OCI-LY7 (cell line): ENCODE data around the gene BPIFA3. TPM values are rescaled to one million over a fixed set of nuclear protein-coding genes. Genes with fewer than 3 reads are reported as not detected.

Experiments
- BruUV-seq: library from RNA; stranded (reverse); fragments of 400-500 nt; replicated peaks from 2 replicates; lab custom pipeline; 2021; lab: Mats Ljungman, UMichigan
- CTCF ChIA-PET: fragments of 300-600 bp; sonication (Branson Sonifier 250); formaldehyde crosslinking; loops from one replicate; lab custom pipeline; 2022; ENCODE audit warnings: antibody characterized with exemption; ENCODE audit not compliant: unreplicated experiment; lab: Charles Lee
- POLR2A ChIA-PET: fragments of 300-600 bp; sonication (Branson Sonifier 250); formaldehyde crosslinking; loops from one replicate; lab custom pipeline; 2022; ENCODE audit warnings: antibody characterized with exemption; lab: Charles Lee
- DNase-seq: peaks from one replicate; pipeline ENCODE4 v3.0.0-alpha.2; 2015; ENCODE audit warnings: low spot score
- H2AFZ ChIP-seq: fragments of 200-600 bp; sonication (generic), shearing (Covaris generic); 2 replicates; pipeline ENCODE4 v1.6.1; 2014; ENCODE audit warnings: mild to moderate bottlenecking, antibody characterized with exemption, low read length, moderate library complexity
- H3K27ac ChIP-seq: fragments of 200-600 bp; sonication (generic); 2 replicates; pipeline ENCODE4 v1.5.1; 2014; ENCODE audit warnings: mixed run types, low read depth, mild to moderate bottlenecking, moderate library complexity, low read length, inconsistent platforms; ENCODE audit not compliant: poor library complexity, severe bottlenecking
- H3K36me3 ChIP-seq: fragments of 200-600 bp; sonication (generic); 2 replicates; pipeline ENCODE4 v1.6.1; 2014; ENCODE audit warnings: mild to moderate bottlenecking, antibody characterized with exemption, low read length, moderate library complexity, mixed read lengths; ENCODE audit not compliant: insufficient read depth
- H3K4me1 ChIP-seq: fragments of 200-600 bp; sonication (generic); 2 replicates; pipeline ENCODE4 v1.5.1; 2014; ENCODE audit warnings: mild to moderate bottlenecking, low read length; ENCODE audit not compliant: insufficient read depth, poor library complexity, severe bottlenecking
- H3K4me2 ChIP-seq: fragments of 200-600 bp; sonication (generic); 2 replicates; pipeline ENCODE4 v1.6.1; 2014; ENCODE audit warnings: mild to moderate bottlenecking, low read length
- H3K4me3 ChIP-seq: fragments of 200-600 bp; sonication (generic); 2 replicates; pipeline ENCODE4 v1.5.1; 2014; ENCODE audit warnings: mild to moderate bottlenecking, low read depth, low read length; ENCODE audit not compliant: poor library complexity, severe bottlenecking
- H3K79me2 ChIP-seq: fragments of 200-600 bp; sonication (generic); 2 replicates; pipeline ENCODE4 v1.6.1; 2016; ENCODE audit warnings: low read depth, mild to moderate bottlenecking, low read length, moderate library complexity, mixed read lengths; ENCODE audit not compliant: insufficient read depth
- H3K9me2 ChIP-seq: fragments of 200-600 bp; sonication (generic); 2 replicates; pipeline ENCODE4 v1.6.1; 2016; ENCODE audit warnings: mild to moderate bottlenecking, low read length, mixed read lengths; ENCODE audit not compliant: insufficient read depth
- H3K9me3 ChIP-seq: fragments of 200-600 bp; sonication (generic); 2 replicates; pipeline ENCODE4 v1.6.1; 2014; ENCODE audit warnings: mild to moderate bottlenecking, mixed run types, low read length, mixed read lengths
- H4K20me1 ChIP-seq: fragments of 200-600 bp; sonication (generic); 2 replicates; pipeline ENCODE4 v1.6.1; 2014; ENCODE audit warnings: mild to moderate bottlenecking, antibody characterized with exemption, low read length, moderate library complexity, mixed read lengths; ENCODE audit not compliant: insufficient read depth
- CTCF ChIP-seq: fragments of 200-600 bp; sonication (generic); conservative IDR thresholded peaks from 2 replicates; pipeline ENCODE4 v1.5.1; 2014; ENCODE audit warnings: mild to moderate bottlenecking, antibody characterized with exemption, low read length, moderate library complexity, mixed read lengths
- EZH2phosphoT487 ChIP-seq: fragments of 200-600 bp; sonication (generic); IDR thresholded peaks from 2 replicates; pipeline ENCODE4 v1.6.1; 2018; ENCODE audit warnings: low read depth, borderline replicate concordance, mild to moderate bottlenecking, mixed run types, antibody characterized with exemption, low read length, moderate library complexity, mixed read lengths
- intact Hi-C: fragments of 100-400 bp; cut with micrococcal nuclease; formaldehyde crosslinking; loops from one replicate; pipeline ENCODE4 v1.10.0; 2022; ENCODE audit not compliant: unreplicated experiment
- total RNA-seq, 2 experiments: library from RNA; depleted of rRNA in 1 of 2; stranded (reverse); fragments of >200 nt in 1 of 2; shearing (Covaris generic) in 1 of 2; gene quantifications; 2 replicates each; pipeline ENCODE4 v1.2.3, GENCODE V29; 2014 to 2022

BPIFA3 gene
- total RNA-seq, 2 experiments from 2014 or later: not detected

GRCh38 chr20:33177866-33178265, 39.3 kb upstream of the BPIFA3 start:
- H2AFZ ChIP-seq: no peak overlapping the region
- intact Hi-C loops: no loop called here
- H3K9me3 ChIP-seq: no peaks in the 10 kb centered on the region
- no peaks in the 10 kb centered on the region for H3K9me2 ChIP-seq
- H3K36me3 ChIP-seq: no peaks in the 10 kb centered on the region
- no peak for DNase-seq
- H3K4me3 ChIP-seq: no peak overlapping the region
- H3K79me2 ChIP-seq: no peaks in the 10 kb centered on the region
- no peak overlapping the region for H3K27ac ChIP-seq
- TF ChIP-seq EZH2phosphoT487: no peak
- no peak for TF ChIP-seq CTCF
- H4K20me1 ChIP-seq: no peaks in the 10 kb centered on the region
- no peaks in the 10 kb centered on the region for H3K4me1 ChIP-seq
- CTCF ChIA-PET: no interaction called here
- no peak overlapping the region for H3K4me2 ChIP-seq
- POLR2A ChIA-PET: interaction anchor here (0.6 kb wide), 1 partner anchor 59 kb away, joined by 3 read pairs; no protein-coding TSS in a partner anchor
- no TSS peak for BruUV-seq

DNA sequence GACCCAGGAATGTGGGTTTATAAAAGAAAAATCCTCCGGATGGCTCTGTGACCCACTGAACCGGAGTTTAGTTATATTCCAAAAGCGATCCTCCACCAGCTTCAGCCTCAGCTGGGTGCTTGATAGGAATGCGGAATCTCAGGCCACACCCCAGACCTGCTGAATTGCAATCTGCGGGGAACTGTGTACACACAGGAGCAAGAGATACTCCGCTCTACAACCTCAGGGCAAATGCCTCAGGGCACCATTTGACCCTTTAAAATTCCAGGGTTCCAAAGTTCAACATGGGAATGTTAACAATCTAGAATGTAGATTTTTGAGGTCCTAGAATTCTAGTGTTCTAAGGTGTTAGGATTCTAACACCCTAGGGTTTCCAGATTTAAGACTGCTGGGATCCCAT, 38.4 kb upstream of the BPIFA3 start:
- no peak overlapping the region for H3K4me2 ChIP-seq
- intact Hi-C loops: no loop called here
- no TSS peak for BruUV-seq
- CTCF ChIA-PET: no interaction called here
- H3K9me2 ChIP-seq: no peaks in the 10 kb centered on the region
- no peaks in the 10 kb centered on the region for H3K79me2 ChIP-seq
- no peak for DNase-seq
- no peak overlapping the region for H2AFZ ChIP-seq
- no peak overlapping the region for H3K4me3 ChIP-seq
- no peaks in the 10 kb centered on the region for H4K20me1 ChIP-seq
- no peaks in the 10 kb centered on the region for H3K36me3 ChIP-seq
- H3K4me1 ChIP-seq: no peaks in the 10 kb centered on the region
- no peak overlapping the region for H3K27ac ChIP-seq
- POLR2A ChIA-PET: interaction anchor here (0.6 kb wide), 1 partner anchor 58 kb away, joined by 3 read pairs; no protein-coding TSS in a partner anchor
- no peaks in the 10 kb centered on the region for H3K9me3 ChIP-seq
- no peak for TF ChIP-seq CTCF
- TF ChIP-seq EZH2phosphoT487: no peak

DNA sequence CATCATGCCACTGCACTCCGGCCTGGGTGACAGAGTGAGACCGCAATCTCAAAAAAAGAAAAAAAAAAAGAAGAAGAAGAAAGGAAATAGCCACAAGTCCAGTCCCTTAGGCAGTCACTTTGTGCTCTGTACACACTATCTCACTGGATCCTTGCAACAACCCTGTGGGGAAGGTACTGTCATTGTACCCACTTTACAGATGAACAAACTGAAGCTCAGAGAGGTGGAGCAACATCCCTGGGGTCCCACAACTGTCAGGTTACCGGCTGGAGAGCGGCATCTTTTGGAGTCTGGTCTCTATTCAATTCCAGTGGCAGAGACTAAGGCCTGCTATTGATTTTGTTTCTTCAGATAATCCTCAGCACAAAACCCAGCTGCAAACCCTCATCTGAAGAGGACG, 37.0 kb upstream of the BPIFA3 start:
- no peaks in the 10 kb centered on the region for H3K4me1 ChIP-seq
- H3K4me2 ChIP-seq: no peak overlapping the region
- CTCF ChIA-PET: no interaction called here
- DNase-seq: no peak
- no peaks in the 10 kb centered on the region for H3K9me2 ChIP-seq
- H3K79me2 ChIP-seq: no peaks in the 10 kb centered on the region
- TF ChIP-seq CTCF: no peak
- TF ChIP-seq EZH2phosphoT487: no peak
- POLR2A ChIA-PET: no interaction called here
- H3K36me3 ChIP-seq: no peaks in the 10 kb centered on the region
- no peak overlapping the region for H3K4me3 ChIP-seq
- no peaks in the 10 kb centered on the region for H4K20me1 ChIP-seq
- no TSS peak for BruUV-seq
- H3K27ac ChIP-seq: no peak overlapping the region
- H2AFZ ChIP-seq: no peak overlapping the region
- H3K9me3 ChIP-seq: no peaks in the 10 kb centered on the region
- intact Hi-C loops: no loop called here
